SK-N-SH (cell line): ENCODE results near the gene ATP11A. TPM values are rescaled to one million over a fixed set of nuclear protein-coding genes. Genes with fewer than 3 reads are reported as not detected.

Experiments used
- CTCF ChIA-PET: fragments of 300-600, 350-600 bp; formaldehyde crosslinking; extraction: SDS; loops from one replicate; lab custom pipeline; 2021; lab: Yijun Ruan, JAX
- POLR2A ChIA-PET: fragments of 350-600 bp; sonication (Branson Sonifier 250); formaldehyde crosslinking; extraction: SDS; loops from one replicate; lab custom pipeline; 2020; ENCODE audit warnings: antibody characterized with exemption, inconsistent platforms; lab: Yijun Ruan, JAX
- DNase-seq: peaks from one replicate; pipeline ENCODE4 v3.0.0; 2012
- H2AFZ ChIP-seq: fragments of 200-600 bp; sonication (generic); 2 replicates; pipeline ENCODE4 v1.8.1; 2016; ENCODE audit warnings: antibody characterized with exemption, mild to moderate bottlenecking, low read depth
- H3F3A ChIP-seq: fragments of 200-600 bp; sonication (generic); replicated peaks from 2 replicates; pipeline ENCODE3; 2016; ENCODE audit warnings: antibody characterized with exemption, mild to moderate bottlenecking; ENCODE audit not compliant: insufficient read depth
- H3K27ac ChIP-seq, 2 experiments: fragments of 200-500 bp in 1 of 2; fragments of 200-600 bp in 1 of 2; sonication (Bioruptor generic) in 1 of 2; sonication (generic), shearing (Covaris generic) in 1 of 2; 2 replicates each; pipeline versions ENCODE4 v1.5.1 to v1.6.1; 2014 to 2016; ENCODE audit warnings: low read depth in 2 of 2, inconsistent platforms in 1 of 2, low read length in 1 of 2, mild to moderate bottlenecking in 1 of 2, mixed read lengths in 1 of 2
- H3K27me3 ChIP-seq: fragments of 200-600 bp; sonication (generic), shearing (Covaris generic); 2 replicates; pipeline ENCODE4 v1.6.1; 2016; ENCODE audit warnings: mixed run types; ENCODE audit not compliant: insufficient read depth
- H3K36me3 ChIP-seq, 2 experiments: fragments of 200-500 bp in 1 of 2; fragments of 200-600 bp in 1 of 2; sonication (Bioruptor generic) in 1 of 2; sonication (generic) in 1 of 2; replicated peaks in 1 of 2; 2 replicates each; pipeline versions ENCODE3 to v1.5.1; 2014 to 2016; ENCODE audit warnings: low read length in 1 of 2, mild to moderate bottlenecking in 1 of 2; ENCODE audit not compliant: insufficient read depth in 2 of 2, control insufficient read depth in 1 of 2
- H3K4me1 ChIP-seq, 2 experiments: fragments of 200-500 bp in 1 of 2; fragments of 200-600 bp in 1 of 2; sonication (Bioruptor generic) in 1 of 2; sonication (generic), shearing (Covaris generic) in 1 of 2; 2 replicates each; pipeline versions ENCODE4 v1.5.1 to v1.6.1; 2014 to 2016; ENCODE audit warnings: low read depth in 1 of 2, low read length in 1 of 2, mixed run types in 1 of 2; ENCODE audit not compliant: insufficient read depth in 2 of 2, control insufficient read depth in 1 of 2
- H3K4me2 ChIP-seq: fragments of 200-600 bp; sonication (generic), shearing (Covaris generic); 2 replicates; pipeline ENCODE4 v1.6.1; 2017; ENCODE audit warnings: mixed run types
- H3K4me3 ChIP-seq, 2 experiments: fragments of 200-500 bp in 1 of 2; fragments of 200-600 bp in 1 of 2; sonication (Bioruptor generic) in 1 of 2; sonication (generic), shearing (Covaris generic) in 1 of 2; 2 replicates each; pipeline versions ENCODE4 v1.5.1 to v1.8.1; 2014 to 2016; ENCODE audit warnings: low read depth in 2 of 2, inconsistent platforms in 1 of 2, low read length in 1 of 2, mild to moderate bottlenecking in 1 of 2, mixed read lengths in 1 of 2, moderate library complexity in 1 of 2
- H3K79me2 ChIP-seq: fragments of 200-600 bp; sonication (generic); 2 replicates; pipeline ENCODE4 v1.8.1; 2017; ENCODE audit warnings: mild to moderate bottlenecking; ENCODE audit not compliant: insufficient read depth
- H3K9ac ChIP-seq: fragments of 200-600 bp; sonication (generic); 2 replicates; pipeline ENCODE4 v1.6.1; 2017; ENCODE audit warnings: mixed run types
- H3K9me2 ChIP-seq: fragments of 200-600 bp; sonication (generic); 2 replicates; pipeline ENCODE4 v1.6.1; 2017; ENCODE audit warnings: mixed run types
- H3K9me3 ChIP-seq: fragments of 200-600 bp; sonication (generic); 2 replicates; pipeline ENCODE4 v1.6.1; 2017; ENCODE audit warnings: mixed run types, mild to moderate bottlenecking, moderate library complexity
- H4K20me1 ChIP-seq: fragments of 200-600 bp; sonication (generic); 2 replicates; pipeline ENCODE4 v1.6.1; 2017; ENCODE audit warnings: mild to moderate bottlenecking, mixed run types; ENCODE audit not compliant: insufficient read depth
- ELF1 ChIP-seq: IDR thresholded peaks from 2 replicates; pipeline ENCODE4 v1.4.0; 2012
- FOXM1 ChIP-seq: IDR thresholded peaks from 2 replicates; pipeline ENCODE4 v1.4.0; 2012; ENCODE audit warnings: low read depth, mild to moderate bottlenecking
- GABPA ChIP-seq: IDR thresholded peaks from 2 replicates; pipeline ENCODE4 v1.4.0; 2012; ENCODE audit warnings: low read depth, mild to moderate bottlenecking
- JUND ChIP-seq: IDR thresholded peaks from 2 replicates; pipeline ENCODE4 v1.4.0; 2012
- MEF2A ChIP-seq: IDR thresholded peaks from 2 replicates; pipeline ENCODE4 v1.4.0; 2012; ENCODE audit warnings: low read depth, borderline replicate concordance
- NFIC ChIP-seq: IDR thresholded peaks from 2 replicates; pipeline ENCODE4 v1.4.0; 2012; ENCODE audit warnings: borderline replicate concordance
- NRF1 ChIP-seq: IDR thresholded peaks from 2 replicates; pipeline ENCODE4 v1.6.1; 2012; ENCODE audit warnings: low read depth, mild to moderate bottlenecking, low read length
- RAD21 ChIP-seq: IDR thresholded peaks from 2 replicates; pipeline ENCODE4 v1.6.1; 2012; ENCODE audit warnings: mild to moderate bottlenecking, low read length
- RCOR1 ChIP-seq: fragments of 150-350 bp; IDR thresholded peaks from 2 replicates; pipeline ENCODE4 v1.6.1; 2017; ENCODE audit warnings: antibody characterized with exemption, low read length
- SIN3A ChIP-seq: IDR thresholded peaks from 2 replicates; pipeline ENCODE4 v1.6.1; 2012; ENCODE audit warnings: low read depth, mild to moderate bottlenecking, low read length, moderate library complexity, borderline replicate concordance
- SMC3 ChIP-seq: IDR thresholded peaks from 2 replicates; pipeline ENCODE4 v1.6.1; 2012; ENCODE audit warnings: low read depth, low read length, improper control_type of control experiment
- TAF1 ChIP-seq: IDR thresholded peaks from 2 replicates; pipeline ENCODE4 v1.6.1; 2012; ENCODE audit warnings: low read depth, mild to moderate bottlenecking, low read length, moderate library complexity, borderline replicate concordance
- TEAD4 ChIP-seq: IDR thresholded peaks from 2 replicates; pipeline ENCODE4 v1.4.0; 2012; ENCODE audit warnings: mild to moderate bottlenecking, borderline replicate concordance; ENCODE audit not compliant: insufficient read depth
- YY1 ChIP-seq: IDR thresholded peaks from 2 replicates; pipeline ENCODE4 v1.4.0; 2012; ENCODE audit warnings: low read depth, mild to moderate bottlenecking
- WGBS: methylation state at CpG from one replicate; pipeline ENCODE4 v1.1.6; 2017; ENCODE audit warnings: low lambda C conversion rate; 5-methylcytosine and 5-hydroxymethylcytosine counted together
- polyA plus RNA-seq, 3 experiments: library from polyadenylated mRNA; depleted of rRNA; stranded (reverse); fragments of >200 nt; gene quantifications; 2 replicates each; pipeline ENCODE4 v1.2.3, GENCODE V29; 2012
- TF ChIP-seq, protein P1 (sequence below): IDR thresholded peaks from 2 replicates; pipeline ENCODE4 v1.4.0; 2012; ENCODE audit warnings: low read depth, borderline replicate concordance
- TF ChIP-seq, protein P2 (sequence below): IDR thresholded peaks from 2 replicates; pipeline ENCODE4 v1.6.1; 2012; ENCODE audit warnings: mild to moderate bottlenecking, low read depth, low read length, moderate library complexity
- TF ChIP-seq, protein P3 (sequence below): IDR thresholded peaks from 2 replicates; pipeline ENCODE4; 2012

Gene ATP11A
- polyA plus RNA-seq, 1 of the 3 experiments (the other 2 are of a cell fraction) = 4.1 TPM

DNA sequence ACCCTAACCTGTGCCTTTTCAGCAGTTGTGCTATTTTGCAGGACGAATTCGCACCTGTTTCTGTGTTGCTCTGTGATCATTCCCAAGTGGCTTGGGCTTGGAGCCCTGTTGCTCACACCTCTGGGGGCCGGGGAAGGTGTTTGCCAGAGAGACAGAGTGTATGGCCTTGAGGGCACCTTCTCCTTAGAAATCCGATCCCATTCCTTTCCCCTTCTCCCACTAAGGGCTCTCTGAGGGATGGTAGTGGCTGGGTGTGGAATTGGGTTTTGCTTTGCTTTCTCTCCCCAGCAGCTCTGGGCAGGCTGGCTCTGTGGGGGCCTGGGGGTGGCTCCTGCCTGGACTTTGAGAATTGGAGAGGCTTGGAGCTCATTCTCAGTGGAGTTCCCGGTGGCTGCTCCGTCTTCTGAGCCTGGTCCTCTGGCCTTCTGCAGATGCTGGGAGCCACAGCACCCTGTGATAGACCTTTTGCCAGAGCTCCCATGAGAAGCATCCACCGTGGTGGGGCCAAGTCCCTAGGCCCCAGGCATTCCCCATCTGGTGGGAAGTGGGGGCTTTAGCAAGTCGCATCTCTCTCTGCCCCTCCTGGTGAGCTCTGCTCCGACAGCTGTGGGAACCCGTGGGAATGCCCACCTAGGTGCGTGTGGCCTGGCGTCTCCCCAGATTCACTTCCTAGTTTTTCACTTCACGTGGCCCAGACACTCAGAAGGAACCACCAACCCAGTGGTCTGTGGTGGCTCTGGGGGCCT is 26.1 kb downstream of the ATP11A start:
- Histone ChIP-seq H3K4me1 (peaks cover 12 to 15% of the 10 kb centered on the region in 2 experiments; a peak in 3 of 4 replicates), H3K36me3 (no peaks in the 10 kb centered on the region), H2AFZ (no peak overlapping the region), H3K4me3 (no peak overlapping the region), H3K9me3 (no peaks in the 10 kb centered on the region), H3K9me2 (no peaks in the 10 kb centered on the region), H3K27ac (no peak overlapping the region), H3K27me3 (no peaks in the 10 kb centered on the region), H3K79me2 (peaks cover 6% of the 10 kb centered on the region; the same call in 1 of the 2 replicates), H3K9ac (no peak overlapping the region), H4K20me1 (no peaks in the 10 kb centered on the region), H3K4me2 (no peak overlapping the region), H3F3A (peaks cover 16% of the 10 kb centered on the region)
- ChIA-PET CTCF (no interaction called here), POLR2A (no interaction called here)
- DNase-seq = no peak
- TF ChIP-seq NRF1 = no peak
- no peak for TF ChIP-seq NFIC
- TF ChIP-seq, protein P1, sequence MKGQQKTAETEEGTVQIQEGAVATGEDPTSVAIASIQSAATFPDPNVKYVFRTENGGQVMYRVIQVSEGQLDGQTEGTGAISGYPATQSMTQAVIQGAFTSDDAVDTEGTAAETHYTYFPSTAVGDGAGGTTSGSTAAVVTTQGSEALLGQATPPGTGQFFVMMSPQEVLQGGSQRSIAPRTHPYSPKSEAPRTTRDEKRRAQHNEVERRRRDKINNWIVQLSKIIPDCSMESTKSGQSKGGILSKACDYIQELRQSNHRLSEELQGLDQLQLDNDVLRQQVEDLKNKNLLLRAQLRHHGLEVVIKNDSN = no peak
- WGBS = 89% methylated on average over 9 of the region's 13 CpGs

DNA sequence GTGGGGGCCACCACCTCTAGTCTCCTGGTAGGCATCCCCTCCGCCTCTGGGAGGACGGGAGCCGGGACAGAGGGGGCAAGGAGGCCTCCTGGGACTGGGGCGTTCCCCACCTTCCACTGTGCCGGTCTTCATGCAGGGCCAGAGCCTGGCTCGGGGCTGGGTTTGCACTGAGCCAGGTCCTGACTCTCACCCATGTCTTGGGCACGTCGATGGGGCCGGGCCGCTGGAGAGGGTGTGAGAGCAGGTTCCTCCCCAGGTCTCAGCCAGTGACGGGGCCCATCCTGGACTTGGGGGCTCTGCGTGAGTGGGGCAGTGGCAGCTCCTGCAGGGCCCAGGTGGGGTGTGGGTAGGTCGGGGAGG is 26.6 kb downstream of the ATP11A start:
- peaks cover 11% of the 10 kb centered on the region for H3F3A ChIP-seq
- no peak overlapping the region for H3K9ac ChIP-seq
- no peak overlapping the region for H3K27ac ChIP-seq
- no peak for DNase-seq
- no peaks in the 10 kb centered on the region for H3K36me3 ChIP-seq
- TF ChIP-seq RCOR1 = no peak
- H2AFZ ChIP-seq = no peak overlapping the region
- H3K4me2 ChIP-seq = no peak overlapping the region
- CTCF ChIA-PET = no interaction called here
- 98% methylated on average over 7 of the region's 13 CpGs for whole genome bisulfite sequencing
- no peaks in the 10 kb centered on the region for H3K9me2 ChIP-seq
- H3K4me1 ChIP-seq = peaks cover 7 to 12% of the 10 kb centered on the region in 2 experiments; a peak in 3 of 4 replicates
- no peaks in the 10 kb centered on the region for H3K27me3 ChIP-seq
- H3K4me3 ChIP-seq = no peak overlapping the region
- POLR2A ChIA-PET = no interaction called here
- peaks cover 6% of the 10 kb centered on the region; the same call in 1 of the 2 replicates for H3K79me2 ChIP-seq
- no peaks in the 10 kb centered on the region for H3K9me3 ChIP-seq
- no peaks in the 10 kb centered on the region for H4K20me1 ChIP-seq

DNA sequence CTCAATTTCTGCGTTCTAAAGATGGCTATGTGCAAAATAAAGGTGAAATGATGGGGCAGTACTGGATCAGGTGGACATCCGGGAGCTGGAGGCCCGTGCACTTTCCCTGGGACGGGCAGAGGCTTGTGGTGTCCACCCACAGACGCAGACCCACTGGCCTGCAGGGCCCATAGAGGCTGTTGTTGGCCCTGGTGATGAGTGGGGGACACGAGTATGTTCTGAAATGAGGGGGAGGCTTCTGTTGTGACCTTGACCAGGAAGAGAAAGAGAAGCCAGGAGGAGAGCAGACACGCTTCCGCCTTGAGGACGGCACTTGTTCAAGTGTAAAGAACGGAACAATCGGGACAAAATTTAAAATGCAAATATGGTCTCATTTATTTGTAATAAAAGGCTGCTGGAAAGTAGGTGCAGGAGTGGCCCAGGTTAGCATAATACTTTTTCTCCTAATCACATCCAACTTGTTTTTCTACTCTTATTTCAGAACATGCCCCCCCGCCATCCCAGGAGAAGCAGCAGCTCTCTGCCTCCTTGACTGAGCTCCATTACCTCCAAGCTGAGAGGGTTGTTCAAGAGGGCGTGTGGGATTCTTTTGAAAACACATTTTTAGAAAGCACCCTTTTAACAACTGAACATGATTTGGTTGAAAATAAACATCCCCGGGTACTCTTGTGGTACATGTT is 27.1 kb downstream of the ATP11A start:
- Histone ChIP-seq H3K4me2 (no peak overlapping the region), H2AFZ (no peak overlapping the region), H4K20me1 (no peaks in the 10 kb centered on the region), H3K9me3 (no peaks in the 10 kb centered on the region), H3K36me3 (no peaks in the 10 kb centered on the region), H3K27ac (no peak overlapping the region), H3K4me3 (no peak overlapping the region), H3K79me2 (peaks cover 6% of the 10 kb centered on the region; the same call in 1 of the 2 replicates), H3K9ac (no peak overlapping the region), H3F3A (peaks cover 6% of the 10 kb centered on the region), H3K27me3 (no peaks in the 10 kb centered on the region), H3K4me1 (peaks cover 3 to 10% of the 10 kb centered on the region in 2 experiments; a peak in 3 of 4 replicates), H3K9me2 (no peaks in the 10 kb centered on the region)
- POLR2A ChIA-PET = no interaction called here
- WGBS = 97% methylated on average over 11 of the region's 14 CpGs
- CTCF ChIA-PET = no interaction called here
- no peak for DNase-seq
- TF ChIP-seq JUND (no peak), YY1 (no peak), ELF1 (no peak), SIN3A (no peak), TEAD4 (no peak), FOXM1 (no peak), SMC3 (no peak), GABPA (no peak), MEF2A (no peak), RAD21 (no peak), NFIC (no peak), TAF1 (no peak)
- TF ChIP-seq, protein P2, sequence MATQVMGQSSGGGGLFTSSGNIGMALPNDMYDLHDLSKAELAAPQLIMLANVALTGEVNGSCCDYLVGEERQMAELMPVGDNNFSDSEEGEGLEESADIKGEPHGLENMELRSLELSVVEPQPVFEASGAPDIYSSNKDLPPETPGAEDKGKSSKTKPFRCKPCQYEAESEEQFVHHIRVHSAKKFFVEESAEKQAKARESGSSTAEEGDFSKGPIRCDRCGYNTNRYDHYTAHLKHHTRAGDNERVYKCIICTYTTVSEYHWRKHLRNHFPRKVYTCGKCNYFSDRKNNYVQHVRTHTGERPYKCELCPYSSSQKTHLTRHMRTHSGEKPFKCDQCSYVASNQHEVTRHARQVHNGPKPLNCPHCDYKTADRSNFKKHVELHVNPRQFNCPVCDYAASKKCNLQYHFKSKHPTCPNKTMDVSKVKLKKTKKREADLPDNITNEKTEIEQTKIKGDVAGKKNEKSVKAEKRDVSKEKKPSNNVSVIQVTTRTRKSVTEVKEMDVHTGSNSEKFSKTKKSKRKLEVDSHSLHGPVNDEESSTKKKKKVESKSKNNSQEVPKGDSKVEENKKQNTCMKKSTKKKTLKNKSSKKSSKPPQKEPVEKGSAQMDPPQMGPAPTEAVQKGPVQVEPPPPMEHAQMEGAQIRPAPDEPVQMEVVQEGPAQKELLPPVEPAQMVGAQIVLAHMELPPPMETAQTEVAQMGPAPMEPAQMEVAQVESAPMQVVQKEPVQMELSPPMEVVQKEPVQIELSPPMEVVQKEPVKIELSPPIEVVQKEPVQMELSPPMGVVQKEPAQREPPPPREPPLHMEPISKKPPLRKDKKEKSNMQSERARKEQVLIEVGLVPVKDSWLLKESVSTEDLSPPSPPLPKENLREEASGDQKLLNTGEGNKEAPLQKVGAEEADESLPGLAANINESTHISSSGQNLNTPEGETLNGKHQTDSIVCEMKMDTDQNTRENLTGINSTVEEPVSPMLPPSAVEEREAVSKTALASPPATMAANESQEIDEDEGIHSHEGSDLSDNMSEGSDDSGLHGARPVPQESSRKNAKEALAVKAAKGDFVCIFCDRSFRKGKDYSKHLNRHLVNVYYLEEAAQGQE = no peak
- TF ChIP-seq, protein P3, sequence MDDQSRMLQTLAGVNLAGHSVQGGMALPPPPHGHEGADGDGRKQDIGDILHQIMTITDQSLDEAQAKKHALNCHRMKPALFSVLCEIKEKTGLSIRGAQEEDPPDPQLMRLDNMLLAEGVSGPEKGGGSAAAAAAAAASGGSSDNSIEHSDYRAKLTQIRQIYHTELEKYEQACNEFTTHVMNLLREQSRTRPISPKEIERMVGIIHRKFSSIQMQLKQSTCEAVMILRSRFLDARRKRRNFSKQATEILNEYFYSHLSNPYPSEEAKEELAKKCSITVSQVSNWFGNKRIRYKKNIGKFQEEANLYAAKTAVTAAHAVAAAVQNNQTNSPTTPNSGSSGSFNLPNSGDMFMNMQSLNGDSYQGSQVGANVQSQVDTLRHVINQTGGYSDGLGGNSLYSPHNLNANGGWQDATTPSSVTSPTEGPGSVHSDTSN = no peak
